Ammon's horn (tissue), 1 donor: ENCODE measurements around the gene AQP12B.

ENCODE experiments used
- DNase-seq: peaks from one replicate; pipeline ENCODE4 v3.0.0-alpha.2; 2016; ENCODE audit warnings: low spot score

The AQP12B gene

GRCh38 chr2:240647503-240648154, 35.1 kb downstream of the AQP12B start:
- DNase-seq, result no peak

GRCh38 chr2:240646900-240647502, 35.7 kb downstream of the AQP12B start:
- DNase-seq, result no peak

GRCh38 chr2:240646176-240646899, 36.3 kb downstream of the AQP12B start:
- DNase-seq, result no peak

GRCh38 chr2:240645801-240646175, 36.9 kb downstream of the AQP12B start:
- no peak for DNase-seq

- no peak for DNase-seq
Measured at GRCh38 chr2:240645346-240645745, 37.3 kb downstream of the AQP12B start.

GRCh38 chr2:240644859-240645301, 37.8 kb downstream of the AQP12B start:
- no peak for DNase-seq

- no peak for DNase-seq
Measured at GRCh38 chr2:240644171-240644651, 38.5 kb downstream of the AQP12B start.

GRCh38 chr2:240643811-240644150, 38.9 kb downstream of the AQP12B start:
- DNase-seq, result no peak

- DNase-seq, result no peak
Measured at GRCh38 chr2:240643093-240643810, 39.4 kb downstream of the AQP12B start.

GRCh38 chr2:240642806-240643092, 39.9 kb downstream of the AQP12B start:
- no peak for DNase-seq

GRCh38 chr2:240642061-240642805, 40.5 kb downstream of the AQP12B start:
- no peak for DNase-seq

GRCh38 chr2:240640939-240641338, 41.7 kb downstream of the AQP12B start:
- DNase-seq, result no peak

- DNase-seq, result no peak
Measured at GRCh38 chr2:240639566-240639965, 43.1 kb downstream of the AQP12B start.

- DNase-seq, result peak; percentile 35
Measured at GRCh38 chr2:240638512-240639160, 44.0 kb downstream of the AQP12B start.

- no peak for DNase-seq
Measured at GRCh38 chr2:240637901-240638345, 44.8 kb downstream of the AQP12B start.

GRCh38 chr2:240637116-240637900, 45.4 kb downstream of the AQP12B start:
- DNase-seq, result no peak

GRCh38 chr2:240636563-240637115, 46.0 kb downstream of the AQP12B start:
- no peak for DNase-seq

- no peak for DNase-seq
Measured at GRCh38 chr2:240635998-240636547, 46.6 kb downstream of the AQP12B start.

- no peak for DNase-seq
Measured at GRCh38 chr2:240635121-240635997, 47.3 kb downstream of the AQP12B start.
